MM.1S (cell line): ENCODE measurements around the gene PIK3C3.

ENCODE experiments used
- CTCF ChIP-seq: fragments of 300-600 bp; sonication (generic); IDR thresholded peaks from 2 replicates; pipeline ENCODE4 v1.5.1; 2016; ENCODE audit warnings: antibody characterized with exemption, low read length, mixed read lengths
- EZH2 ChIP-seq: fragments of 300-600 bp; sonication (generic); optimal IDR thresholded peaks from 2 replicates; pipeline ENCODE3; 2017; ENCODE audit warnings: low read depth, mild to moderate bottlenecking, antibody characterized with exemption, low read length, mixed read lengths

- no peak for TF ChIP-seq CTCF
- no peak for TF ChIP-seq EZH2
Observed at GRCh38 chr18:42033137-42033810, 78.2 kb downstream of the PIK3C3 start.
